ENCODE results near the gene PPP1R1B.

Gene PPP1R1B

DNA sequence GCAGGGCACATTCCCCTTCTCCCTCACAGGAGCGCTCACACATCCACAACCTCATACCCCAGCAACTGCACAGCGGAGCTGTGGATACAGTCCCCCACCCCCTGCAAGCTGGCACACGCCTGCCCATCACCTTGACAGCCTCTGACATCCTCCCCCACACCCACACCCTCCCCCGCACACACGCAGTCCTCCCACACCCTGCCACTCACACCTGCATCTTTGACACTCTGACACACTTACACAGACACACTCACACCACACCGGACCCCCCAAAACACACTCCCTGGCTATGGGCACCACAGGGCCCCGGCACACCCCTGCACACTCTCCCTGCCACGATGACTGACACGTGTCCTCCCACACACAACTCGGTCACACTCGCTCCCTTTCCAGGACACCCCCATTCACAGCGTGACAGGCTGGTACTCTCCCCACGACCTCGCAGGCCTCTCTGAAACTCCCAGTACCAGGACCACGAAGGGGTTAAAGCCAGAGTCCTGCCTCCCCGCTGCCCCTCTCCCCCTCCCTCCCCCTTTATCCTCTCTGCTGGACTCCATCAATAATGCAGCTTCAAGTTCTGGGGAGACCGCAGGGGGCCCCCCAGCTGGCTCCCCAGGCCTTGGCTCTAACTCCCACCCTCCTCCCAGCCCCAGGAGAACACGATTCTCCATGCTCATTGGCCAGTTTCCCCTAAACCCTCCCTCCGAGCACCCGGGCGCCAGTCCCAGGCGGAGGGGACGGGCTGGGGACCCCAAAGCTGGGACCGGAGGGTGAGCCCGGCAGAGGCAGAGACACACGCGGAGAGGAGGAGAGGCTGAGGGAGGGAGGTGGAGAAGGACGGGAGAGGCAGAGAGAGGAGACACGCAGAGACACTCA lies at the start of gene PPP1R1B:
Gene PPP1R1B, plus strand, starts transcription at position 782 of the 876 bp plus-strand sequence. CDS start 441 bp downstream, outside the sequence.
- Histone ChIP-seq H3K4me3 (ENCODE audit: low read length, poor library complexity, severe bottlenecking) (no peak within 1 kb of the TSS), H3F3A (ENCODE audit: low read depth) (no peaks in the 10 kb centered on the region), H3K36me3 (ENCODE audit: insufficient read depth, low read length) (no peaks in the 10 kb centered on the region), H3K9ac (ENCODE audit: low read depth, low read length, poor library complexity, severe bottlenecking) (no peak within 1 kb of the TSS), H3K4me1 (ENCODE audit: insufficient read depth, low read length, poor library complexity, severe bottlenecking) (peaks cover 8% of the 10 kb centered on the region), H3K27me3 (ENCODE audit: insufficient read depth, low read length, poor library complexity, severe bottlenecking) (no peaks in the 10 kb centered on the region), H3K9me3 (ENCODE audit: insufficient read depth, low read depth, low read length) (no peaks in the 10 kb centered on the region), H3K79me2 (ENCODE audit: insufficient read depth, low read length) (no peaks in the 10 kb centered on the region), H3K9me2 (replicated peaks; ENCODE audit: low read depth, low read length) (no peaks in the 10 kb centered on the region), H3K4me2 (ENCODE audit: low read depth, low read length, poor library complexity, severe bottlenecking) (no peak within 1 kb of the TSS), H2AFZ (ENCODE audit: low read length) (no peak within 1 kb of the TSS), H4K20me1 (ENCODE audit: insufficient read depth, low read length, poor library complexity, severe bottlenecking) (no peaks in the 10 kb centered on the region)
- TF ChIP-seq EZH2phosphoT487 (IDR thresholded peaks at IDR 0.05; ENCODE audit: borderline replicate concordance), result no peak
- TF ChIP-seq CTCF (conservative IDR thresholded peaks at IDR 0.05; ENCODE audit: low read length), result no peak

GRCh38 chr17:39578272-39578671 lies 48.5 kb upstream of the PPP1R1B start:
- Histone ChIP-seq H3K9me2 (replicated peaks; ENCODE audit: low read depth, low read length) (no peaks in the 10 kb centered on the region), H3K79me2 (ENCODE audit: insufficient read depth, low read length) (no peaks in the 10 kb centered on the region), H4K20me1 (ENCODE audit: insufficient read depth, low read length, poor library complexity, severe bottlenecking) (no peaks in the 10 kb centered on the region), H3K36me3 (ENCODE audit: insufficient read depth, low read length) (no peaks in the 10 kb centered on the region), H3K4me3 (ENCODE audit: low read length, poor library complexity, severe bottlenecking) (no peak overlapping the region), H3K27me3 (ENCODE audit: insufficient read depth, low read length, poor library complexity, severe bottlenecking) (no peaks in the 10 kb centered on the region), H3F3A (ENCODE audit: low read depth) (no peaks in the 10 kb centered on the region), H3K4me2 (ENCODE audit: low read depth, low read length, poor library complexity, severe bottlenecking) (no peak overlapping the region), H2AFZ (ENCODE audit: low read length) (no peak overlapping the region), H3K9me3 (ENCODE audit: insufficient read depth, low read depth, low read length) (no peaks in the 10 kb centered on the region), H3K9ac (ENCODE audit: low read depth, low read length, poor library complexity, severe bottlenecking) (no peak overlapping the region), H3K4me1 (ENCODE audit: insufficient read depth, low read length, poor library complexity, severe bottlenecking) (no peaks in the 10 kb centered on the region)
- no peak for TF ChIP-seq CTCF (conservative IDR thresholded peaks at IDR 0.05; ENCODE audit: low read length)
- no peak for TF ChIP-seq EZH2phosphoT487 (IDR thresholded peaks at IDR 0.05; ENCODE audit: borderline replicate concordance)

DNA sequence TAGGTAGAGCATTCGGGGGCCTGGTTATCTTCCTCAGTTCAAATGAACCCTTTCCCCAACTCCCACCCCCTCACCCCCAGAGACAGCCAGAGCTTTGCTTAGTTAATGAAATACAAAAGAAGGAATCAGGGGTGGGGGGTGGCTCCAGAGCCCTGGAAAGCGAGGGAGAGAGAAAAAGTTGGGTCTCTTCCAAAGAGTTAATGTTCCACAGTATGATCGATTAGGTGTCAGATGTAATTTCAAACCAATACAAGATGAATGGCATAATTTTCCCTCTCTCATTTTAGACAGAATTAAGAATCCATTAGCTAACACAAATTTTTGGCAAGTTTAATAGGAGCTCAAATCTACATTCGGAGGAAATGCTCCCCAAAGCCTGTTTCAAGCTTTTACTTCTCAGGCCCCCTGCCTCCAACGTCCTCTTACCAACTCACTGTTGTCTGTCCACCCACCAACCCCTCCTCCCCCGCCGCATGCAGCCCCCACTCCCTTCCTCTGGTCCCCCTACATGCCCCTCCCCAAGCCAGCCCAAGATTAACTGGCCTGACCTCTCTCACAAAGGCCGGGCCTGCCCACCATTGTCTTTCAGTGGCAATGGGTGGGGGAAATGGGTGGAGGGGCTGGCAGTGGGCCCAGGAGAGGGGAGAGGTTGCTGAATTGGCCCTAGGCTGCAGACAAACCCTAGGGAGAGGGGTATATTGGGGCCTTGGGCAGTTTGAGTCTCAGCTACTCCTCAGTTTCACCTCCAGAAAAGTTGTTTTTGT lies 47.3 kb upstream of the PPP1R1B start:
- H3K9ac ChIP-seq (ENCODE audit: low read depth, low read length, poor library complexity, severe bottlenecking), result no peak overlapping the region

More for the DNA sequence above, 47.3 kb upstream of the PPP1R1B start:
- TF ChIP-seq EZH2phosphoT487 (IDR thresholded peaks at IDR 0.05; ENCODE audit: borderline replicate concordance) (no peak), CTCF (conservative IDR thresholded peaks at IDR 0.05; ENCODE audit: low read length) (no peak)
- H4K20me1 ChIP-seq (ENCODE audit: insufficient read depth, low read length, poor library complexity, severe bottlenecking), result no peaks in the 10 kb centered on the region
- no peaks in the 10 kb centered on the region for H3K27me3 ChIP-seq (ENCODE audit: insufficient read depth, low read length, poor library complexity, severe bottlenecking)
- no peaks in the 10 kb centered on the region for H3F3A ChIP-seq (ENCODE audit: low read depth)
- no peak overlapping the region for H3K4me2 ChIP-seq (ENCODE audit: low read depth, low read length, poor library complexity, severe bottlenecking)
- no peaks in the 10 kb centered on the region for H3K36me3 ChIP-seq (ENCODE audit: insufficient read depth, low read length)
- no peak overlapping the region for H2AFZ ChIP-seq (ENCODE audit: low read length)
- no peaks in the 10 kb centered on the region for H3K9me2 ChIP-seq (replicated peaks; ENCODE audit: low read depth, low read length)
- H3K4me3 ChIP-seq (ENCODE audit: low read length, poor library complexity, severe bottlenecking), result no peak overlapping the region
- no peaks in the 10 kb centered on the region for H3K79me2 ChIP-seq (ENCODE audit: insufficient read depth, low read length)
- H3K9me3 ChIP-seq (ENCODE audit: insufficient read depth, low read depth, low read length), result no peaks in the 10 kb centered on the region
- H3K4me1 ChIP-seq (ENCODE audit: insufficient read depth, low read length, poor library complexity, severe bottlenecking), result no peaks in the 10 kb centered on the region

All from Loucy (cell line).